DOHH2 (cell line): ENCODE results near the gene JMJD8.

ENCODE experiments used
- H3F3A ChIP-seq: fragments of 200-600 bp; sonication (generic), shearing (Covaris generic); 2 replicates; pipeline ENCODE4 v1.6.0; 2016; ENCODE audit warnings: antibody characterized with exemption, mild to moderate bottlenecking; ENCODE audit not compliant: control insufficient read depth, insufficient read depth
- H3K27ac ChIP-seq: fragments of 200-600 bp; sonication (generic); 2 replicates; pipeline ENCODE4 v1.5.1; 2014; ENCODE audit warnings: low read depth, mild to moderate bottlenecking, low read length, moderate library complexity
- H3K27me3 ChIP-seq: fragments of 200-600 bp; sonication (generic); 2 replicates; pipeline ENCODE4 v1.6.1; 2014; ENCODE audit warnings: mild to moderate bottlenecking, low read length, mixed read lengths; ENCODE audit not compliant: control insufficient read depth
- H3K36me3 ChIP-seq: fragments of 200-600 bp; sonication (generic); 2 replicates; pipeline ENCODE4 v1.6.1; 2014; ENCODE audit warnings: mild to moderate bottlenecking, low read length, moderate library complexity, mixed read lengths; ENCODE audit not compliant: control insufficient read depth
- H3K4me1 ChIP-seq: fragments of 200-600 bp; sonication (generic); 2 replicates; pipeline ENCODE4 v1.6.1; 2014; ENCODE audit warnings: mild to moderate bottlenecking, low read length, mixed read lengths; ENCODE audit not compliant: control insufficient read depth
- H3K4me2 ChIP-seq: fragments of 200-600 bp; sonication (generic); 2 replicates; pipeline ENCODE4 v1.6.0; 2014; ENCODE audit warnings: mild to moderate bottlenecking, low read length, moderate library complexity
- H3K4me3 ChIP-seq: fragments of 200-600 bp; sonication (generic); 2 replicates; pipeline ENCODE4 v1.5.1; 2014; ENCODE audit warnings: mild to moderate bottlenecking, low read length, mixed read lengths
- H3K79me2 ChIP-seq: fragments of 200-600 bp; sonication (generic); 2 replicates; pipeline ENCODE4 v1.6.1; 2014; ENCODE audit warnings: mild to moderate bottlenecking, low read length, mixed read lengths; ENCODE audit not compliant: control insufficient read depth
- H3K9me2 ChIP-seq: fragments of 200-600 bp; sonication (generic); replicated peaks from 2 replicates; pipeline ENCODE4 v1.6.1; 2014; ENCODE audit warnings: mild to moderate bottlenecking, low read length, mixed read lengths; ENCODE audit not compliant: control insufficient read depth
- H3K9me3 ChIP-seq: fragments of 200-600 bp; sonication (generic); 2 replicates; pipeline ENCODE4 v1.6.1; 2014; ENCODE audit warnings: antibody characterized with exemption, low read length, mixed read lengths; ENCODE audit not compliant: control insufficient read depth, insufficient read depth
- H4K20me1 ChIP-seq: fragments of 200-600 bp; sonication (generic); 2 replicates; pipeline ENCODE4 v1.6.0; 2014; ENCODE audit warnings: low read depth, mild to moderate bottlenecking, antibody characterized with exemption, low read length, moderate library complexity; ENCODE audit not compliant: control insufficient read depth, insufficient read depth
- EZH2phosphoT487 ChIP-seq: fragments of 200-600 bp; sonication (generic); IDR thresholded peaks from 2 replicates; pipeline ENCODE4 v1.6.1; 2017; ENCODE audit warnings: borderline replicate concordance, mild to moderate bottlenecking, antibody characterized with exemption, low read length, moderate library complexity, mixed read lengths
- TF ChIP-seq, protein P1 (sequence below): fragments of 200-600 bp; sonication (generic); IDR thresholded peaks from one replicate; pipeline ENCODE4 v1.5.1; 2014; ENCODE audit warnings: antibody characterized with exemption, mild to moderate bottlenecking, low read depth, low read length; ENCODE audit not compliant: poor library complexity, severe bottlenecking

JMJD8 gene

DNA sequence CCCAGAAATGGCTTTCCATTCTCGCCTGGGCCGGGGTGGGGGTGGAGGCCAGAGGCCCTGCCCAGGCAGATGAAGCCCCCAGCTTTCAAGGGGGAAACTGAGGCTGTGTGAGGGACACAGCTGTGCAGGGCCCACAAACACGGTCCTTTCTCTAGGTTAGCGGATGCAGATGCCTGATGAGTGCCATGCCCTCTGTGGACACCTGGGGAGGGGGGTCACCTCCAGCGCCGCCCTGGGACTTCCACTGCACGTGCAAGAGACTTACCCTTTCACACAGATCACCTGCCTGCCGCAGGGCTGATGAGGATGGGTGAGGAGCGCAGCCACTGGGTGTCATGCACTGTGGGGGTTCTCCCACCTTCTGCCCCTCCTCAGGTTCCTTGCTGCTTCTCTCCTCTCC, 34.3 kb upstream of the JMJD8 start:
- peaks cover 58% of the 10 kb centered on the region for H3K4me1 ChIP-seq

GRCh38 chr16:717450-718245, 33.5 kb upstream of the JMJD8 start:
- H3F3A ChIP-seq: peaks cover 6% of the 10 kb centered on the region; the same call in 1 of the 2 replicates
- no peaks in the 10 kb centered on the region for H3K9me3 ChIP-seq
- peaks cover 15% of the 10 kb centered on the region for H3K36me3 ChIP-seq
- peaks cover 11% of the 10 kb centered on the region for H3K79me2 ChIP-seq
- H3K27ac ChIP-seq: no peak overlapping the region
- no peaks in the 10 kb centered on the region for H3K9me2 ChIP-seq
- no peak overlapping the region for H3K4me2 ChIP-seq
- H3K4me1 ChIP-seq: peaks cover 50% of the 10 kb centered on the region
- peaks cover 5% of the 10 kb centered on the region; the same call in 1 of the 2 replicates for H4K20me1 ChIP-seq
- H3K27me3 ChIP-seq: peaks cover 12% of the 10 kb centered on the region
- no peak overlapping the region for H3K4me3 ChIP-seq
- TF ChIP-seq, protein P1, sequence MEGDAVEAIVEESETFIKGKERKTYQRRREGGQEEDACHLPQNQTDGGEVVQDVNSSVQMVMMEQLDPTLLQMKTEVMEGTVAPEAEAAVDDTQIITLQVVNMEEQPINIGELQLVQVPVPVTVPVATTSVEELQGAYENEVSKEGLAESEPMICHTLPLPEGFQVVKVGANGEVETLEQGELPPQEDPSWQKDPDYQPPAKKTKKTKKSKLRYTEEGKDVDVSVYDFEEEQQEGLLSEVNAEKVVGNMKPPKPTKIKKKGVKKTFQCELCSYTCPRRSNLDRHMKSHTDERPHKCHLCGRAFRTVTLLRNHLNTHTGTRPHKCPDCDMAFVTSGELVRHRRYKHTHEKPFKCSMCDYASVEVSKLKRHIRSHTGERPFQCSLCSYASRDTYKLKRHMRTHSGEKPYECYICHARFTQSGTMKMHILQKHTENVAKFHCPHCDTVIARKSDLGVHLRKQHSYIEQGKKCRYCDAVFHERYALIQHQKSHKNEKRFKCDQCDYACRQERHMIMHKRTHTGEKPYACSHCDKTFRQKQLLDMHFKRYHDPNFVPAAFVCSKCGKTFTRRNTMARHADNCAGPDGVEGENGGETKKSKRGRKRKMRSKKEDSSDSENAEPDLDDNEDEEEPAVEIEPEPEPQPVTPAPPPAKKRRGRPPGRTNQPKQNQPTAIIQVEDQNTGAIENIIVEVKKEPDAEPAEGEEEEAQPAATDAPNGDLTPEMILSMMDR: no peak
- TF ChIP-seq EZH2phosphoT487: no peak

More for the DNA sequence above, 34.3 kb upstream of the JMJD8 start:
- Histone ChIP-seq H3K27me3 (peaks cover 12% of the 10 kb centered on the region), H3K79me2 (peaks cover 11% of the 10 kb centered on the region), H3K36me3 (peaks cover 23% of the 10 kb centered on the region), H3F3A (peaks cover 7% of the 10 kb centered on the region; the same call in 1 of the 2 replicates), H4K20me1 (peaks cover 6% of the 10 kb centered on the region; the same call in 1 of the 2 replicates), H3K27ac (no peak overlapping the region), H3K9me2 (no peaks in the 10 kb centered on the region), H3K9me3 (no peaks in the 10 kb centered on the region), H3K4me2 (no peak overlapping the region), H3K4me3 (no peak overlapping the region)
- TF ChIP-seq EZH2phosphoT487: no peak
- TF ChIP-seq, protein P1: no peak

DNA sequence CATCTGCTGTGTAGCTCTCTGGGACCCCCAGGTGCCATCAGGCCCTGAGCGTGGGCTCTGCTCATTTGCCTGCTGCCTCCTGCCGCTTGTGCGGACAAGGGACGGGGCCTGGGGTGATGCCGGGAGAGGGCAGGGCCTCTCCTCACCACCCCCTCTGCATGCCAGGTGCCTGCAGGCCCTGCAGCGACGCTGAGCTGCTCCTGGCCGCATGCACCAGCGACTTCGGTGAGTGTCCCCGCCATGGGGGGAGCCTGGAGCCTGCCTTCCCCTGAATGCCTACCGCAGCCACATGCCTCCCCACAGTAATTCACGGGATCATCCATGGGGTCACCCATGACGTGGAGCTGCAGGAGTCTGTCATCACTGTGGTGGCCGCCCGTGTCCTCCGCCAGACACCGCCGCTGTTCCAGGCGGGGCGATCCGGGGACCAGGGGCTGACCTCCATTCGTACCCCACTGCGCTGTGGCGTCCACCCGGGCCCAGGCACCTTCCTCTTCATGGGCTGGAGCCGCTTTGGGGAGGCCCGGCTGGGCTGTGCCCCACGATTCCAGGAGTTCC, 32.7 kb upstream of the JMJD8 start:
- Histone ChIP-seq H3K27me3 (peaks cover 12% of the 10 kb centered on the region), H3K4me2 (no peak overlapping the region), H3K4me1 (peaks cover 43% of the 10 kb centered on the region), H3K9me3 (no peaks in the 10 kb centered on the region), H3K9me2 (no peaks in the 10 kb centered on the region), H3K27ac (no peak overlapping the region), H3F3A (peaks cover 6% of the 10 kb centered on the region; the same call in 1 of the 2 replicates), H3K36me3 (peaks cover 8% of the 10 kb centered on the region), H3K4me3 (no peak overlapping the region), H3K79me2 (peaks cover 7% of the 10 kb centered on the region), H4K20me1 (peaks cover 5% of the 10 kb centered on the region; the same call in 1 of the 2 replicates)
- no peak for TF ChIP-seq EZH2phosphoT487
- TF ChIP-seq, protein P1: no peak
